Ishikawa (cell line): ENCODE measurements around the gene IL1RAPL1.

Source experiments
- CEBPB ChIP-seq: IDR thresholded peaks from 2 replicates; pipeline ENCODE4 v1.6.1; 2012
- CREB1 ChIP-seq: IDR thresholded peaks from 2 replicates; pipeline ENCODE4 v1.6.1; 2012; ENCODE audit warnings: low read depth
- EGR1 ChIP-seq: IDR thresholded peaks from 2 replicates; pipeline ENCODE4 v1.6.1; 2012
- EP300 ChIP-seq: IDR thresholded peaks from 2 replicates; pipeline ENCODE4 v1.6.1; 2012; ENCODE audit warnings: borderline replicate concordance
- FOXM1 ChIP-seq: IDR thresholded peaks from 2 replicates; pipeline ENCODE4 v1.6.1; 2012; ENCODE audit warnings: low read depth, borderline replicate concordance
- NFIC ChIP-seq: IDR thresholded peaks from 2 replicates; pipeline ENCODE4 v1.6.1; 2012
- RAD21 ChIP-seq: IDR thresholded peaks from 2 replicates; pipeline ENCODE4 v1.6.1; 2012; ENCODE audit warnings: low read depth
- TAF1 ChIP-seq: IDR thresholded peaks from 2 replicates; pipeline ENCODE4 v1.6.1; 2012; ENCODE audit warnings: low read depth, mild to moderate bottlenecking
- TCF12 ChIP-seq: IDR thresholded peaks from 2 replicates; pipeline ENCODE4 v1.6.1; 2012; ENCODE audit warnings: low read depth
- TEAD4 ChIP-seq: IDR thresholded peaks from 2 replicates; pipeline ENCODE4 v1.6.1; 2012
- YY1 ChIP-seq: IDR thresholded peaks from 2 replicates; pipeline ENCODE4 v1.6.1; 2012; ENCODE audit warnings: low read depth
- ZBTB7A ChIP-seq: IDR thresholded peaks from 2 replicates; pipeline ENCODE4 v1.6.1; 2012; ENCODE audit warnings: low read depth
- TF ChIP-seq, protein P1 (sequence below): IDR thresholded peaks from 2 replicates; pipeline ENCODE4 v1.6.1; 2012
- TF ChIP-seq, protein P2 (sequence below): IDR thresholded peaks from 2 replicates; pipeline ENCODE4 v1.6.1; 2012
- TF ChIP-seq, protein P3 (sequence below): IDR thresholded peaks from 2 replicates; pipeline ENCODE4 v1.6.1; 2012; ENCODE audit warnings: low read depth, mild to moderate bottlenecking

The IL1RAPL1 gene

DNA sequence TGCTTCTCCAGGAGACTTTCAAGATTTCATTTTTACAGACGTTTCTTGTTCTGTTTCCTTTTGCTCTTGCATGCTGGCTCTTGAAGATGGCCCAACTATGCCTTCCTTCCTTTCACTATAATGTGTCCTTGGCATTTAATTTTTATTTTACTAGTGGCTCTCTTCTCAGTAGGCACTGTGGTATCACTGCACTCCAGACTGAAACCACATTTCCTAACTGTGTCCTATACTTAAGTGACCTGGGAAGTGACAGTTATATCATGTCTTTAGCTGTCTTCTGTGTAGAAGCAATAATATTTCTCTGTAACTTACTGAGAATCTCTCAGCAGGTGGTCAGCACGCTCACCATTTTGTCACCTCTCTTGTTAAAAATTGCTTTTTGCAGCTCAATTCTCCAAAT, 168.9 kb downstream of the IL1RAPL1 start:
- TF ChIP-seq ZBTB7A (no peak), EGR1 (no peak), RAD21 (no peak)

DNA sequence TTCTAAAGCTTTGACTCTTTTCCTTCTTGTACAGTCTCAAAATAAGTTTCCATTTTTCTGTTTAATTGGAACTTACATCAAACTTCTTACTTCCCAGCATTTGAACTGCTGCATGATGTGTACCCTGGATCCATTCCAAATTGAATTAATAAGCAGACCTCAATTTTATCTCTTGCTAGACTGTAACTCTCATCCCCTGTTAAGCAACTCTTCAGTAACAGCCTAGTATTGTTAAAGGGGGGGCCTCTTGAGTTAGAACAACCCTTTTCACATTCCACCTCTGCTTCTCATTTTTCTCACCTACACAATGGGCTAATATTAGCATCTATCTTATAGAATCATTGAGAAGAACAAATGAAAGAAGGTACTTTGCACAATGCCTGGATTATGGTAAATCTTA, 169.4 kb downstream of the IL1RAPL1 start:
- TF ChIP-seq, protein P1, sequence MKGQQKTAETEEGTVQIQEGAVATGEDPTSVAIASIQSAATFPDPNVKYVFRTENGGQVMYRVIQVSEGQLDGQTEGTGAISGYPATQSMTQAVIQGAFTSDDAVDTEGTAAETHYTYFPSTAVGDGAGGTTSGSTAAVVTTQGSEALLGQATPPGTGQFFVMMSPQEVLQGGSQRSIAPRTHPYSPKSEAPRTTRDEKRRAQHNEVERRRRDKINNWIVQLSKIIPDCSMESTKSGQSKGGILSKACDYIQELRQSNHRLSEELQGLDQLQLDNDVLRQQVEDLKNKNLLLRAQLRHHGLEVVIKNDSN, result no peak
- TF ChIP-seq TCF12 (no peak), TAF1 (no peak), EP300 (no peak), ZBTB7A (no peak), NFIC (no peak)

DNA sequence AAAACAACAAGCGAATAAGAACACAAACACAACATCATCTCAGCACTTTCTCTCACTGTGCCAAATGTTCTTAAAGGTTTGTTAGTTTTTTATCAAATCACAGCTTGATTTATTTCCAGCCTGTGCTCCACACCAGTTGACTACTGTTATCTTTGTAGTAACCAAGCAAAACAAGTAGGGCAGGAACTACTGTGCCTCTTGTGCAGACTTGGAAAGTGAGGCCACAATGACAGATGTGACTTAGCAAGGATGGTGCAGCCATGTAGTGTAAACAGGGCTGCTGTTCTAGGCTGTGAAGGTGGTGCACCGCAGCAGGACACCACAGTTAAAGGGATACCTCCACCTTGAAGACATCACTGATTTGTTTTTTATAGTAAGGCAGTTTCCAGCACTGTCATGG, 170.0 kb downstream of the IL1RAPL1 start:
- TF ChIP-seq CREB1, result no peak

DNA sequence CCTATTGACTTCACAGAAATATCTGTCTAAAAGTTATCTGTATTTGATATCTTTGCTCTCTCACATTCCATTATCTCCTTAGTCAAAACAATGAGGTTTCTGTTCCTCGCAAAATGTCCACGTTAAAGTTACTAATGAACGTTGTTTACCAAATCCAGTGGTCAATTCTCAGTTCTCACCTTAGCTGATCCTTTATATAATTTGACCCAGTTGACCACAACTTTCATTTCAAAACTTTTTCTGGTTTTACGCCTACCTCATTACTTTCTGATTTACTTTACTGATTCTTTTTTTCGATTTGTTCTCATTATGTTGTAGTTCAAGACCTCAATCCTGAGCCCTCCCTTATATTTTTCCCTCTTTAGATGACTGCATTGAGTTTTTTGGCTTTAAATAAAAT, 186.6 kb downstream of the IL1RAPL1 start:
- TF ChIP-seq TAF1, result no peak
- no peak for TF ChIP-seq ZBTB7A
- no peak for TF ChIP-seq EGR1

DNA sequence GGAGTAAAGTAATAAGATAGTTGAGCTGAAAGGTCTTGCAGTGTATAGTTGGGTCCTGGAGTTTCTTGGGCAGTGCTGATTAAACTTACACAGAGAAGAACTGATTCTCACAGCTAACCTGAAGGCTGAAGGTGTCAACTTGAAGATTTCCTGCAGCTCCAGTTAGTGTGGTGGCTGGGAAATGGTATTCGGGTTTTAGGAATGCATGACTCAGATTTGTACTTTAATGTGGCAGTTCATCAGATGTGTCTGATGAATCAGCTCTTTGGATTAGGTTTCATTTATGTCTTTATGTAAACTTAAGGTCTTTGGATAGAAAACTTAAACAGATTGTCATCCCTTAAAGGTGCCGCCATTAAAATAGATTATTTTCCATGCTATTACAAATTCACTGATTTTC, 200.0 kb downstream of the IL1RAPL1 start:
- TF ChIP-seq, protein P2, sequence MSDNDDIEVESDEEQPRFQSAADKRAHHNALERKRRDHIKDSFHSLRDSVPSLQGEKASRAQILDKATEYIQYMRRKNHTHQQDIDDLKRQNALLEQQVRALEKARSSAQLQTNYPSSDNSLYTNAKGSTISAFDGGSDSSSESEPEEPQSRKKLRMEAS, result no peak
- TF ChIP-seq, protein P1, result no peak
- TF ChIP-seq EP300 (no peak), CREB1 (no peak), TEAD4 (no peak), FOXM1 (no peak), NFIC (no peak), TAF1 (no peak), ZBTB7A (no peak), RAD21 (no peak), TCF12 (no peak), EGR1 (no peak), CEBPB (no peak), YY1 (no peak)
- TF ChIP-seq, protein P3, sequence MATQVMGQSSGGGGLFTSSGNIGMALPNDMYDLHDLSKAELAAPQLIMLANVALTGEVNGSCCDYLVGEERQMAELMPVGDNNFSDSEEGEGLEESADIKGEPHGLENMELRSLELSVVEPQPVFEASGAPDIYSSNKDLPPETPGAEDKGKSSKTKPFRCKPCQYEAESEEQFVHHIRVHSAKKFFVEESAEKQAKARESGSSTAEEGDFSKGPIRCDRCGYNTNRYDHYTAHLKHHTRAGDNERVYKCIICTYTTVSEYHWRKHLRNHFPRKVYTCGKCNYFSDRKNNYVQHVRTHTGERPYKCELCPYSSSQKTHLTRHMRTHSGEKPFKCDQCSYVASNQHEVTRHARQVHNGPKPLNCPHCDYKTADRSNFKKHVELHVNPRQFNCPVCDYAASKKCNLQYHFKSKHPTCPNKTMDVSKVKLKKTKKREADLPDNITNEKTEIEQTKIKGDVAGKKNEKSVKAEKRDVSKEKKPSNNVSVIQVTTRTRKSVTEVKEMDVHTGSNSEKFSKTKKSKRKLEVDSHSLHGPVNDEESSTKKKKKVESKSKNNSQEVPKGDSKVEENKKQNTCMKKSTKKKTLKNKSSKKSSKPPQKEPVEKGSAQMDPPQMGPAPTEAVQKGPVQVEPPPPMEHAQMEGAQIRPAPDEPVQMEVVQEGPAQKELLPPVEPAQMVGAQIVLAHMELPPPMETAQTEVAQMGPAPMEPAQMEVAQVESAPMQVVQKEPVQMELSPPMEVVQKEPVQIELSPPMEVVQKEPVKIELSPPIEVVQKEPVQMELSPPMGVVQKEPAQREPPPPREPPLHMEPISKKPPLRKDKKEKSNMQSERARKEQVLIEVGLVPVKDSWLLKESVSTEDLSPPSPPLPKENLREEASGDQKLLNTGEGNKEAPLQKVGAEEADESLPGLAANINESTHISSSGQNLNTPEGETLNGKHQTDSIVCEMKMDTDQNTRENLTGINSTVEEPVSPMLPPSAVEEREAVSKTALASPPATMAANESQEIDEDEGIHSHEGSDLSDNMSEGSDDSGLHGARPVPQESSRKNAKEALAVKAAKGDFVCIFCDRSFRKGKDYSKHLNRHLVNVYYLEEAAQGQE, result no peak

DNA sequence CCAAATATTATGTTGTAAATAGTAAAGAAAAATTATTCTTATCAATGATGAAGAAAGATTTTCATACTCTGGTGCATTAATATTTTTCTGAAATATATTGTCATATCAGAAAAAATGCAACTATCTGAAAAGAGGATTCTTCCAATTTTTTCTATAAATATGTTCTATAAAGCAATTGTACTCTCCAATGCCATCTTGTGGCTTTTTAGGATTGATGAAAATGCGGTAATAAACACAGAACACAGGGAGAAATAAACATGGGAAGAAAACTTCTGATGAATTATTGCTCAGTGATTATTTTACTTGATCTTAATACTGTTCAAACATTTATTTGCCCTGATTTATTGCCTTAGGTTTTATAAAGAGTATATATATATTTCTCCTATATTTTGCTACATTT, 215.4 kb downstream of the IL1RAPL1 start:
- no peak for TF ChIP-seq ZBTB7A
- no peak for TF ChIP-seq RAD21
- no peak for TF ChIP-seq FOXM1
- no peak for TF ChIP-seq CREB1
- no peak for TF ChIP-seq TCF12
- TF ChIP-seq, protein P2, result no peak
- no peak for TF ChIP-seq CEBPB
- no peak for TF ChIP-seq NFIC
- no peak for TF ChIP-seq TAF1
- no peak for TF ChIP-seq TEAD4
- TF ChIP-seq EP300, result no peak
- TF ChIP-seq YY1, result no peak

DNA sequence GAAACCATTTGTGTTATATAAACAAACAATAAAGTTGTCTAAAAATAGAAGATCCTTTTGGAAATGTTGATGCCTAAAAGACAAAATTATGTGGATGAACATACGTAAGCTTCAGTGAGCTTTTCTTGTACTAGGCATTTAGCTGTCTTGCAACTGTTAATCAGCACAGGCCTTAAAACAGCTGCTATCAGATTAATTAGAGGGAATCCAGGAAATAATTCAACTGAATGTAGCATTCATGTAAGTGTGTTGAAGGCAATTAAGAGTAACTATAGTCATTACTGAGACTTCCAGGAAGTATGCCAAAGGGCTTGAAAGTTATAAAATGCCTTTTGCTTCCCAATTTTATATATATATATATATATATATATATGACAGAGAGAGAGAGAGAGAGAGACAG, 248.7 kb downstream of the IL1RAPL1 start:
- TF ChIP-seq NFIC, result no peak
- TF ChIP-seq FOXM1, result no peak
- TF ChIP-seq, protein P1, result no peak
- TF ChIP-seq EP300, result no peak
- TF ChIP-seq TCF12, result no peak
- TF ChIP-seq ZBTB7A, result no peak
- TF ChIP-seq TEAD4, result no peak

DNA sequence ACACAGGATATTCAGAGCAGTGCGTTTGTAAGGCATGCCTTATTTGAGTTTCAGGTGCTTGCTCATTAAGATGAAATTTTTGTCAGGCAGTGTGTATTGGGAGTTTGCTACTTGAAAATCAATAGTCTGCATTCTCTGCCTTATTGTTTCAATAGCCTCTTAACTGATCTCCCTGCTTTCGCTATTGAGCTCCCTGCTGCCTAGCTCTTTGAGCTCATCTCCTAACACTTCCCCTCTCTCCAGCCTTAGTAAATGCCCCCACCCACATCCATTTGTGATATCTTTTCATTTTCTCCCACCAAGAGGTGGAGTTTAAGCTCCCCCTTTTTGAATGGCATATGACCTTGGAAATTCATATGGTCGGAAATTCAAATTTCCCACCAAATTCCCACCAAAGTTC, 256.6 kb downstream of the IL1RAPL1 start:
- TF ChIP-seq CEBPB, result no peak
- TF ChIP-seq, protein P2, result no peak
- TF ChIP-seq EGR1, result no peak
- no peak for TF ChIP-seq CREB1
- no peak for TF ChIP-seq TAF1
- no peak for TF ChIP-seq RAD21
- TF ChIP-seq YY1, result no peak
- no peak for TF ChIP-seq ZBTB7A
- no peak for TF ChIP-seq EP300
- no peak for TF ChIP-seq NFIC
- TF ChIP-seq TEAD4, result no peak
